SK-N-SH treated with all-trans-retinoic acid at 6 μM for 48 hours (cell line): ENCODE measurements around the gene NCKAP5.

ENCODE experiments used
- ATAC-seq: fragments of 200-7000 bp; cut with Tn5 transposase; 3 replicates; pipeline ENCODE4 v1.9.1; 2020; ENCODE audit warnings: mild to moderate bottlenecking, moderate library complexity
- ARNTL ChIP-seq: fragments of 450-650 bp; formaldehyde crosslinking; IDR thresholded peaks from 2 replicates; pipeline ENCODE4 v1.5.0; 2020; ENCODE audit warnings: low read depth, mild to moderate bottlenecking, moderate library complexity, borderline replicate concordance
- BACH2 ChIP-seq: fragments of 250-450 bp; sonication (Bioruptor Pico); IDR thresholded peaks from 2 replicates; pipeline ENCODE4 v1.9.0; 2021; ENCODE audit warnings: mild to moderate bottlenecking, borderline replicate concordance
- CREB5 ChIP-seq: fragments of 250-450 bp; sonication (Bioruptor Pico); IDR thresholded peaks from 2 replicates; pipeline ENCODE4 v1.5.1; 2020; ENCODE audit warnings: low read depth, mild to moderate bottlenecking, moderate library complexity
- CSDC2 ChIP-seq: fragments of 250-450 bp; sonication (Bioruptor Pico); IDR thresholded peaks from 2 replicates; pipeline ENCODE4 v1.5.0; 2020; ENCODE audit warnings: mild to moderate bottlenecking, moderate library complexity
- GLIS3 ChIP-seq: fragments of 250-450 bp; sonication (Bioruptor Pico); IDR thresholded peaks from 2 replicates; pipeline ENCODE4 v1.5.0; 2020; ENCODE audit warnings: mild to moderate bottlenecking, moderate library complexity
- ISL1 ChIP-seq: fragments of 250-450 bp; sonication (Bioruptor Pico); IDR thresholded peaks from 2 replicates; pipeline ENCODE4 v2.1.2; 2022; ENCODE audit warnings: mild to moderate bottlenecking, moderate library complexity
- OSR1 ChIP-seq: fragments of 250-450 bp; sonication (Bioruptor Pico); IDR thresholded peaks from 2 replicates; pipeline ENCODE4 v1.8.0; 2022; ENCODE audit warnings: moderate library complexity, mild to moderate bottlenecking, inconsistent platforms
- PATZ1 ChIP-seq: fragments of 250-450 bp; sonication (Bioruptor Pico); IDR thresholded peaks from 2 replicates; pipeline ENCODE4 v1.8.0; 2020; ENCODE audit warnings: mild to moderate bottlenecking, moderate library complexity, borderline replicate concordance
- POU6F1 ChIP-seq: fragments of 250-450 bp; sonication (Bioruptor Pico); IDR thresholded peaks from 2 replicates; pipeline ENCODE4 v1.8.0; 2021; ENCODE audit warnings: low read depth, mild to moderate bottlenecking, moderate library complexity, borderline replicate concordance
- PPARA ChIP-seq: fragments of 250-450 bp; sonication (Bioruptor Pico); IDR thresholded peaks from 2 replicates; pipeline ENCODE4 v1.5.0; 2020; ENCODE audit warnings: mild to moderate bottlenecking, borderline replicate concordance
- RARB ChIP-seq: fragments of 250-450 bp; sonication (Bioruptor Pico); IDR thresholded peaks from 2 replicates; pipeline ENCODE4 v1.8.0; 2021; ENCODE audit warnings: mild to moderate bottlenecking, moderate library complexity
- SNAI2 ChIP-seq: fragments of 250-450 bp; sonication (Bioruptor Pico); IDR thresholded peaks from 2 replicates; pipeline ENCODE4 v1.5.0; 2020; ENCODE audit warnings: mild to moderate bottlenecking, moderate library complexity
- TCF4 ChIP-seq: fragments of 250-450 bp; sonication (Bioruptor Pico); IDR thresholded peaks from 2 replicates; pipeline ENCODE4 v1.8.0; 2021; ENCODE audit warnings: mild to moderate bottlenecking, moderate library complexity, borderline replicate concordance
- ZC3H10 ChIP-seq: fragments of 250-450 bp; sonication (Bioruptor Pico); IDR thresholded peaks from 2 replicates; pipeline ENCODE4 v1.5.1; 2021; ENCODE audit warnings: mild to moderate bottlenecking, moderate library complexity
- ZFP30 ChIP-seq: fragments of 450-650 bp; formaldehyde crosslinking; IDR thresholded peaks from 2 replicates; pipeline ENCODE4 v1.5.0; 2022; ENCODE audit warnings: mild to moderate bottlenecking, moderate library complexity
- ZNF565 ChIP-seq: fragments of 450-650 bp; formaldehyde crosslinking; conservative IDR thresholded peaks from 2 replicates; pipeline ENCODE4 v1.5.0; 2020; ENCODE audit warnings: low read depth, mild to moderate bottlenecking, moderate library complexity
- ZNF70 ChIP-seq: fragments of 450-650 bp; formaldehyde crosslinking; IDR thresholded peaks from 2 replicates; pipeline ENCODE4 v1.5.0; 2020; ENCODE audit warnings: mild to moderate bottlenecking, moderate library complexity
- ZNF8 ChIP-seq: fragments of 450-650 bp; formaldehyde crosslinking; IDR thresholded peaks from 2 replicates; pipeline ENCODE4 v1.5.0; 2020; ENCODE audit warnings: mild to moderate bottlenecking, moderate library complexity
- TF ChIP-seq, protein P1 (sequence below): fragments of 250-450 bp; sonication (Bioruptor Pico); IDR thresholded peaks from 2 replicates; pipeline ENCODE4 v1.5.0; 2020; ENCODE audit warnings: mild to moderate bottlenecking, moderate library complexity
- TF ChIP-seq, protein P2 (sequence below): fragments of 250-450 bp; sonication (Bioruptor Pico); IDR thresholded peaks from 2 replicates; pipeline ENCODE4 v1.5.1; 2021; ENCODE audit warnings: mild to moderate bottlenecking, moderate library complexity

Gene NCKAP5

DNA sequence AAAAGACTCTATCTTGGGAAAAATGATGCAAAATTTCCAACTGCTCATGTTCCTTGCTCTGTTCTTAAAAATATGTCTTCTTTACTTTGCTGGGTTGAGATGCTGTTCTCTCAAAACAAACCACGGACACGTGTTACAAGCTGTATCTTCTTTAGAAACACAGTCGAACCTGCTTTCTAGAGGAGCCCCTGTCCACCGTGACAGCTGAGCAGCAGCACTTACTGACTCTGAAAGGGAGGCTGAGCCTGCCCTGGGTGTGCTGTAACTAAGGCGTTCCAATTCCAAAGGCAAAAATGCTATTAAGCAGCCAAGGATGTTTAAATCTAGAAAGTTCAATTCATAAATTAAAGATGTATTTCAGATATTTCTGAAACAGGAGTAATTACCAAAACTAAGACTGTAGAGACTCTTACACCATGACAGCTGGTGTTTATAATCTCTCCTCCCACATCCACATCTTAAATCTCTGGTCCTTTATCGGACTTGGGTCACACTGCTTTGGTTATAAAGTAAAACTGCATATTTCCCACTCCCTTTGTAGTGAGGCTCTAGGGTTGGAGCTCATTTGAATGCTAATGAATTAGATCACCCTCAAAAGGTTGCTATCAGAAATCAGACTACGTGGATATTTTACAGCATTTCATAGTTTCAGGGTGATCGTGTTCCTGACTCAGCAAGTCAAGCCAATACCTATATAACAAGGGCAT, 617.1 kb downstream of the NCKAP5 start:
- TF ChIP-seq CREB5 (no peak), BACH2 (CRISPR knock-in tag) (no peak), RARB (CRISPR knock-in tag) (no peak), SNAI2 (no peak), TCF4 (CRISPR knock-in tag) (no peak), ZNF8 (CRISPR knock-in tag) (no peak), OSR1 (CRISPR knock-in tag) (no peak), PPARA (CRISPR knock-in tag) (no peak), ZNF565 (no peak), ZFP30 (CRISPR knock-in tag) (no peak), ARNTL (CRISPR knock-in tag) (no peak), ZNF70 (CRISPR knock-in tag) (no peak), POU6F1 (CRISPR knock-in tag) (no peak), ZC3H10 (no peak), GLIS3 (CRISPR knock-in tag) (no peak), PATZ1 (CRISPR knock-in tag) (no peak), CSDC2 (CRISPR knock-in tag) (no peak), ISL1 (CRISPR knock-in tag) (no peak)
- TF ChIP-seq, protein P1, sequence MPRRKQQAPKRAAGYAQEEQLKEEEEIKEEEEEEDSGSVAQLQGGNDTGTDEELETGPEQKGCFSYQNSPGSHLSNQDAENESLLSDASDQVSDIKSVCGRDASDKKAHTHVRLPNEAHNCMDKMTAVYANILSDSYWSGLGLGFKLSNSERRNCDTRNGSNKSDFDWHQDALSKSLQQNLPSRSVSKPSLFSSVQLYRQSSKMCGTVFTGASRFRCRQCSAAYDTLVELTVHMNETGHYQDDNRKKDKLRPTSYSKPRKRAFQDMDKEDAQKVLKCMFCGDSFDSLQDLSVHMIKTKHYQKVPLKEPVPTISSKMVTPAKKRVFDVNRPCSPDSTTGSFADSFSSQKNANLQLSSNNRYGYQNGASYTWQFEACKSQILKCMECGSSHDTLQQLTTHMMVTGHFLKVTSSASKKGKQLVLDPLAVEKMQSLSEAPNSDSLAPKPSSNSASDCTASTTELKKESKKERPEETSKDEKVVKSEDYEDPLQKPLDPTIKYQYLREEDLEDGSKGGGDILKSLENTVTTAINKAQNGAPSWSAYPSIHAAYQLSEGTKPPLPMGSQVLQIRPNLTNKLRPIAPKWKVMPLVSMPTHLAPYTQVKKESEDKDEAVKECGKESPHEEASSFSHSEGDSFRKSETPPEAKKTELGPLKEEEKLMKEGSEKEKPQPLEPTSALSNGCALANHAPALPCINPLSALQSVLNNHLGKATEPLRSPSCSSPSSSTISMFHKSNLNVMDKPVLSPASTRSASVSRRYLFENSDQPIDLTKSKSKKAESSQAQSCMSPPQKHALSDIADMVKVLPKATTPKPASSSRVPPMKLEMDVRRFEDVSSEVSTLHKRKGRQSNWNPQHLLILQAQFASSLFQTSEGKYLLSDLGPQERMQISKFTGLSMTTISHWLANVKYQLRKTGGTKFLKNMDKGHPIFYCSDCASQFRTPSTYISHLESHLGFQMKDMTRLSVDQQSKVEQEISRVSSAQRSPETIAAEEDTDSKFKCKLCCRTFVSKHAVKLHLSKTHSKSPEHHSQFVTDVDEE, result no peak
- TF ChIP-seq, protein P2, sequence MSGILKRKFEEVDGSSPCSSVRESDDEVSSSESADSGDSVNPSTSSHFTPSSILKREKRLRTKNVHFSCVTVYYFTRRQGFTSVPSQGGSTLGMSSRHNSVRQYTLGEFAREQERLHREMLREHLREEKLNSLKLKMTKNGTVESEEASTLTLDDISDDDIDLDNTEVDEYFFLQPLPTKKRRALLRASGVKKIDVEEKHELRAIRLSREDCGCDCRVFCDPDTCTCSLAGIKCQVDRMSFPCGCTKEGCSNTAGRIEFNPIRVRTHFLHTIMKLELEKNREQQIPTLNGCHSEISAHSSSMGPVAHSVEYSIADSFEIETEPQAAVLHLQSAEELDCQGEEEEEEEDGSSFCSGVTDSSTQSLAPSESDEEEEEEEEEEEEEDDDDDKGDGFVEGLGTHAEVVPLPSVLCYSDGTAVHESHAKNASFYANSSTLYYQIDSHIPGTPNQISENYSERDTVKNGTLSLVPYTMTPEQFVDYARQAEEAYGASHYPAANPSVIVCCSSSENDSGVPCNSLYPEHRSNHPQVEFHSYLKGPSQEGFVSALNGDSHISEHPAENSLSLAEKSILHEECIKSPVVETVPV (CRISPR knock-in tag), result no peak
- no peak for ATAC-seq

DNA sequence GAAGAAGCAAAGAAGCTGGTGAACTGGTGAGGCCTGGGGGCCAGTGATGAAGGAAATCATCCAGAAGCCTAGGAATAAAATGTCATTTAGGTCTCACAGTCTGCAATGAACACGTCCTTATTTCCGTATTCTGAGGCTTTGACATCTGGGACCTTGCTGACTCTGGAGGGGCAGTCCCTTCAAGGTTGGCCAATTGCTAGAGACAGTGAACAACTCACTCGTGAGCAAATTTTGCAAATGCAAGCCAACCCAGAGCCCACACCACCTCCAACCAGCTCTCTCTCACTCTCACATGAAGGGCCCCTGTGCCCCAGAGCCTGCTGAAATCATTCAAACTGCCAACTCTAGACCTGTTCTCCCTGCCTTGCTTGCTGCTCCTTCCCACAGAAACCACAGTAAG, 619.2 kb downstream of the NCKAP5 start:
- no peak for ATAC-seq

More for the DNA sequence above, 619.2 kb downstream of the NCKAP5 start:
- TF ChIP-seq ARNTL (CRISPR knock-in tag) (no peak), PPARA (CRISPR knock-in tag) (no peak), RARB (CRISPR knock-in tag) (no peak), POU6F1 (CRISPR knock-in tag) (no peak), ZNF70 (CRISPR knock-in tag) (no peak), ZC3H10 (no peak)
- TF ChIP-seq, all 23 proteins: peak for 0
